T-helper 1 cell treated with Interleukin-12 subunit alpha and Interleukin-12 subunit beta and Interleukin-4 antibody, amounts not matched to agents 30 μg/mL and 1 μg/mL, for 36 hours (primary cell): ENCODE data around the gene CST9.
"Not testable (repeated sequence)": the region's sequence is repeated elsewhere in the genome, so short reads cannot be mapped to it uniquely, and the experiment has no call there.

Source experiments
- H3K27ac Mint-ChIP-seq: one replicate; pipeline ENCODE4 v1.8.0; 2021; ENCODE audit warnings: mild to moderate bottlenecking, mixed read lengths
- H3K27me3 Mint-ChIP-seq: one replicate; pipeline ENCODE4 v1.8.0; 2021; ENCODE audit warnings: low read depth, mixed read lengths
- H3K36me3 Mint-ChIP-seq: one replicate; pipeline ENCODE4 v1.8.0; 2021; ENCODE audit warnings: low read depth, mixed read lengths
- H3K4me1 Mint-ChIP-seq: one replicate; pipeline ENCODE4 v1.8.0; 2021; ENCODE audit warnings: low read depth, mixed read lengths
- H3K4me3 Mint-ChIP-seq: one replicate; pipeline ENCODE4 v1.8.0; 2021; ENCODE audit warnings: mild to moderate bottlenecking, moderate library complexity, mixed read lengths
- H3K9me3 Mint-ChIP-seq: one replicate; pipeline ENCODE4 v1.8.0; 2021; ENCODE audit warnings: mixed read lengths

CST9 gene

GRCh38 chr20:23622839-23623343 is 17.2 kb upstream of the CST9 start:
- no peak overlapping the region for H3K27ac Mint-ChIP-seq
- no peaks in the 10 kb centered on the region for H3K9me3 Mint-ChIP-seq
- peaks cover 3% of the 10 kb centered on the region for H3K27me3 Mint-ChIP-seq
- H3K36me3 Mint-ChIP-seq, result no peaks in the 10 kb centered on the region
- H3K4me1 Mint-ChIP-seq, result peaks cover 3% of the 10 kb centered on the region
- H3K4me3 Mint-ChIP-seq, result peak overlapping the region; percentile 1

GRCh38 chr20:23622401-23622800 is 16.7 kb upstream of the CST9 start:
- H3K36me3 Mint-ChIP-seq, H3K27ac Mint-ChIP-seq, H3K27me3 Mint-ChIP-seq, H3K9me3 Mint-ChIP-seq, H3K4me1 Mint-ChIP-seq, H3K4me3 Mint-ChIP-seq: not testable (repeated sequence)

GRCh38 chr20:23620670-23621386 is 15.1 kb upstream of the CST9 start:
- not testable (repeated sequence) for H3K36me3 Mint-ChIP-seq, H3K4me1 Mint-ChIP-seq, H3K4me3 Mint-ChIP-seq, H3K9me3 Mint-ChIP-seq, H3K27ac Mint-ChIP-seq
- peaks cover 11% of the 10 kb centered on the region for H3K27me3 Mint-ChIP-seq

GRCh38 chr20:23614163-23614562 is 8.4 kb upstream of the CST9 start:
- Mint-ChIP-seq H3K4me3 (no peak overlapping the region), H3K4me1 (no peaks in the 10 kb centered on the region), H3K36me3 (no peaks in the 10 kb centered on the region), H3K27ac (no peak overlapping the region), H3K27me3 (peaks cover 7% of the 10 kb centered on the region), H3K9me3 (no peaks in the 10 kb centered on the region)

- no peaks in the 10 kb centered on the region for H3K36me3 Mint-ChIP-seq
- no peaks in the 10 kb centered on the region for H3K4me1 Mint-ChIP-seq
Measured at GRCh38 chr20:23613676-23614075, 8.0 kb upstream of the CST9 start.

GRCh38 chr20:23612396-23612795 is 6.7 kb upstream of the CST9 start:
- Mint-ChIP-seq H3K9me3 (no peaks in the 10 kb centered on the region), H3K36me3 (no peaks in the 10 kb centered on the region), H3K4me3 (no peak overlapping the region), H3K27ac (no peak overlapping the region), H3K27me3 (peaks cover 5% of the 10 kb centered on the region), H3K4me1 (no peaks in the 10 kb centered on the region)

More at GRCh38 chr20:23613676-23614075, 8.0 kb upstream of the CST9 start:
- Mint-ChIP-seq H3K9me3 (no peaks in the 10 kb centered on the region), H3K27ac (no peak overlapping the region), H3K4me3 (no peak overlapping the region), H3K27me3 (peaks cover 7% of the 10 kb centered on the region)

GRCh38 chr20:23609486-23610109 is 3.9 kb upstream of the CST9 start:
- Mint-ChIP-seq H3K27ac (no peak overlapping the region), H3K4me3 (no peak overlapping the region), H3K4me1 (peaks cover 2% of the 10 kb centered on the region), H3K27me3 (no peaks in the 10 kb centered on the region), H3K36me3 (no peaks in the 10 kb centered on the region), H3K9me3 (no peaks in the 10 kb centered on the region)

GRCh38 chr20:23608251-23608846 is 2.6 kb upstream of the CST9 start:
- no peaks in the 10 kb centered on the region for H3K9me3 Mint-ChIP-seq
- H3K27ac Mint-ChIP-seq, result no peak overlapping the region
- H3K4me1 Mint-ChIP-seq, result peaks cover 2% of the 10 kb centered on the region
- no peaks in the 10 kb centered on the region for H3K36me3 Mint-ChIP-seq
- H3K4me3 Mint-ChIP-seq, result no peak overlapping the region
- no peaks in the 10 kb centered on the region for H3K27me3 Mint-ChIP-seq

GRCh38 chr20:23607497-23608245 is 2.0 kb upstream of the CST9 start:
- Mint-ChIP-seq H3K9me3 (no peaks in the 10 kb centered on the region), H3K4me1 (peaks cover 2% of the 10 kb centered on the region), H3K27ac (no peak overlapping the region), H3K36me3 (no peaks in the 10 kb centered on the region), H3K27me3 (no peaks in the 10 kb centered on the region), H3K4me3 (no peak overlapping the region)

- H3K4me1 Mint-ChIP-seq, result peaks cover 2% of the 10 kb centered on the region
- no peaks in the 10 kb centered on the region for H3K36me3 Mint-ChIP-seq
- H3K27ac Mint-ChIP-seq, result no peak overlapping the region
- H3K27me3 Mint-ChIP-seq, result no peaks in the 10 kb centered on the region
- no peak overlapping the region for H3K4me3 Mint-ChIP-seq
- no peaks in the 10 kb centered on the region for H3K9me3 Mint-ChIP-seq
Measured at GRCh38 chr20:23606652-23607049, 934 bp upstream of the CST9 start.

GRCh38 chr20:23604306-23604705 is 1.4 kb downstream of the CST9 start:
- Mint-ChIP-seq H3K36me3 (no peaks in the 10 kb centered on the region), H3K27ac (no peak overlapping the region), H3K9me3 (no peaks in the 10 kb centered on the region), H3K4me3 (no peak overlapping the region), H3K27me3 (no peaks in the 10 kb centered on the region), H3K4me1 (peaks cover 2% of the 10 kb centered on the region)

- Mint-ChIP-seq H3K4me1 (peaks cover 2% of the 10 kb centered on the region), H3K4me3 (no peak overlapping the region), H3K27me3 (no peaks in the 10 kb centered on the region), H3K36me3 (no peaks in the 10 kb centered on the region), H3K27ac (no peak overlapping the region), H3K9me3 (no peaks in the 10 kb centered on the region)
Measured at GRCh38 chr20:23603321-23603720, 2.4 kb downstream of the CST9 start.

- Mint-ChIP-seq H3K36me3 (no peaks in the 10 kb centered on the region), H3K4me3 (no peak overlapping the region), H3K27ac (no peak overlapping the region), H3K4me1 (peaks cover 2% of the 10 kb centered on the region), H3K27me3 (no peaks in the 10 kb centered on the region), H3K9me3 (no peaks in the 10 kb centered on the region)
Measured at GRCh38 chr20:23602699-23603098, 3.0 kb downstream of the CST9 start.

GRCh38 chr20:23602241-23602640 is 3.5 kb downstream of the CST9 start:
- no peak overlapping the region for H3K4me3 Mint-ChIP-seq
- no peak overlapping the region for H3K27ac Mint-ChIP-seq
- peaks cover 2% of the 10 kb centered on the region for H3K4me1 Mint-ChIP-seq
- H3K9me3 Mint-ChIP-seq, result no peaks in the 10 kb centered on the region
- no peaks in the 10 kb centered on the region for H3K27me3 Mint-ChIP-seq
- H3K36me3 Mint-ChIP-seq, result no peaks in the 10 kb centered on the region
